Globus pallidus (tissue), 1 donor: ENCODE measurements around the gene PNPO.
"Not testable (repeated sequence)": the region's sequence is repeated elsewhere in the genome, so short reads cannot be mapped to it uniquely, and the experiment has no call there.

Source experiments
- DNase-seq: peaks from one replicate; pipeline ENCODE4 v3.0.0-alpha.2; 2015; ENCODE audit warnings: low spot score

PNPO gene

DNA sequence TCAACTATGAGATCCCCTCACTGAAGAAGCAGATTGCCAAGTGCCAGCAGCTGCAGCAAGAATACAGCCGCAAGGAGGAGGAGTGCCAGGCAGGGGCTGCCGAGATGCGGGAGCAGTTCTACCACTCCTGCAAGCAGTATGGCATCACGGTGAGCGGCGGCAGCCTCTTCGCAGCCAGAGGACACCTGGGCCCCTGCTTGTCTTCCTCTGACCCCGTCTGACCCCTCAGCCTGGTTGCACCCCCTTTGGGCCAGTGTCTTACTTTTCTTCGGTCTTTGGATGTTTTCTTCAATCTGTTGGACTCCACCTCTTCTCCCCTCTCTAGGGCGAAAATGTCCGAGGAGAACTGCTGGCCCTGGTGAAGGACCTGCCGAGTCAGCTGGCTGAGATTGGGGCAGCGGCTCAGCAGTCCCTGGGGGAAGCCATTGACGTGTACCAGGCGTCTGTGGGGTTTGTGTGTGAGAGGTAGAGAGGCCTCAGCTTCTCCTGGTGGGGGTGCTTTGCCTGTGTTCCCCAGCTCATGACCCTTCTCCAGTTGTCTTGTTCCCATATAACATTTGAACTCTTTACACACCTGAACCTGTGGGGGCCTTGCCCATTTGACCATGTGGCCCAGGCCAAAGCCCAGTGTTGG lies 33.9 kb downstream of the PNPO start:
- DNase-seq = no peak

DNA sequence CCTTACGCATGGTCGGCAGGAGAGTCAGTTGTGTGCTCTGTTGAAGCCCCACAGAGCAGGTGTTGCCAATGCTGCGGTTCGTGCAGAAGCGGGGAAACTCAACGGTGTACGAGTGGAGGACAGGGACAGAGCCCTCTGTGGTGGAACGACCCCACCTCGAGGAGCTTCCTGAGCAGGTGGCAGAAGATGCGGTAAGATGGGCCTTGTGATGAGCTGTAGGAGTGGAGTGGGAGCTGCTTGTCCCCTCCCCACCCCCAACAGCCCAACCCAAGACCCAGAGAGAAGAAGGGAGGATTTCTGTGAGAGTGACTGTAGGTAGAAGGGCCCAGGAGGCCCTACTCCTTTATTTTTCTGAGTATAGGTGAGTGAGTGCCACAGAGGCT lies 34.4 kb downstream of the PNPO start:
- no peak for DNase-seq

DNA sequence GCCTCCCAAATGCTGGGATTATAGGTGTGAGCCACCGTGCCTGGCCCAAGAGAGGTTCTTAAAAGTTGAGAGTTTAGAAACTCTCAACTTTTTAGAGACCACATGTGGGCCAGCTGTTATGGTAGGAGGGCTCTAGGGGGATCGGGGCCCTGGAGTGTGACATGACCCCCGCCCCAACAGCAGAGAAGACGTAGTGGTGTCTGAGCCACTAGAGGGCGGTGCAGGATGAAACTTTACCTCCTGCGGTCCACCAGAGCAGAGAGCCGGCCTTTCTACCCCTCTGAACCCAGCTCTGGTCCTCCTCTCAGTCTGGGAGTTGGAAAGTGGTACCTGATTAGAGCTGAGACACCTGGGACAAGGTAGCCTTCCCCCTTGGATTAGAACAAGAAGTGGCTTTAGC lies 37.0 kb downstream of the PNPO start:
- DNase-seq = peak; percentile 39

DNA sequence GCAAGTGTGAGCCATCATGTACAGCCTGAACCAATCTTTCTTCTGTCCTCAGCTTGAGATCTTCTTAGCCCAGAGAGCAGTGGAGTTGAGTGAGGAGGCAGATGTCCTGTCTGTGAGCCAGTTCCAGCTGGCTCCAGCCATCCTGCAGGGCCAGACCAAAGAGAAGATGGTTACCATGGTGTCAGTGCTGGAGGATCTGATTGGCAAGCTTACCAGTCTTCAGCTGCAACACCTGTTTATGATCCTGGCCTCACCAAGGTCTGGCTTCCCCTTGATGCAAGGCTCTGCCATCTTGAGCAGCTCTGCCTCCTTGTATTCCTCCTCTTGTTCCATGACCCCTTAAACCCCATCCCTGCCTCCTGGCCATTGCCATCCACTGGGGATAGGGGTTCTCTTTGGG lies 39.2 kb downstream of the PNPO start:
- DNase-seq = no peak

DNA sequence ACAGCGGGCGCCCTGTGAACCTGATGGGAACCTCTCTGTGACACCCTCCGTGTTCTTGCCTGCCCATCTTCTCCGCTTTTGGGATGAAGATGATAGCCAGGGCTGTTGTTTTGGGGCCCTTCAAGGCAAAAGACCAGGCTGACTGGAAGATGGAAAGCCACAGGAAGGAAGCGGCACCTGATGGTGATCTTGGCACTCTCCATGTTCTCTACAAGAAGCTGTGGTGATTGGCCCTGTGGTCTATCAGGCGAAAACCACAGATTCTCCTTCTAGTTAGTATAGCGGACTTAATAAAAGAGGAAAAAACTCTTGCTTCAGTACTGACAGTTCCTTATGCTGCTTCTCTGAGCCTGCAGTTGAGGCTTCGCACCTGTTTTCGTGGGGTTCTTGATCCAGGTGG lies 40.1 kb downstream of the PNPO start:
- DNase-seq = no peak

DNA sequence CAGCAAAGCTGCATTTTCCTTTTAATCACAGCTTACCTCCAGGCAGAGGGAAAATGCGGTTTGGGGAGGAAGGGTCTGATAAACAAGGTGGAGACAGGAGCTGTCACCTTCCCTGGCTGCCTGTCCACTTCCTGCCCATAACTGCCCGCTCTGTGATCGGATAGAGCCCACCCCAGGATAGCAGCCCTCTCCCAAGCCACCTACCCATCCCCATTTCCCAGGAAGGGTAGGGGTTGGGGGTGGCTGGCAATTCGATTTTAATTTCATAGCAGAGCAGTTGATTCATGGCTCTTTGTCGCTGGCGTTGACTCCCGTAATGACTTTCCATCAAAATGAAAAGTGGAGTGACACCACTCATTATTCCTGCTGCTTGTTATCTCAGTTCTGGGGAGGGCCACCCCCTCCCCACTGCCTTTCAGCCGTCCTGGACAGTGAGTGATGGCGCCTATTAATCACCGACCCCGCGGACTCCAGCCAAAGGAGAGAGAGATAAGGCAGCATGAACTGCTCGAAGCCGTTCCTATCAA lies 40.8 kb downstream of the PNPO start:
- no peak for DNase-seq

DNA sequence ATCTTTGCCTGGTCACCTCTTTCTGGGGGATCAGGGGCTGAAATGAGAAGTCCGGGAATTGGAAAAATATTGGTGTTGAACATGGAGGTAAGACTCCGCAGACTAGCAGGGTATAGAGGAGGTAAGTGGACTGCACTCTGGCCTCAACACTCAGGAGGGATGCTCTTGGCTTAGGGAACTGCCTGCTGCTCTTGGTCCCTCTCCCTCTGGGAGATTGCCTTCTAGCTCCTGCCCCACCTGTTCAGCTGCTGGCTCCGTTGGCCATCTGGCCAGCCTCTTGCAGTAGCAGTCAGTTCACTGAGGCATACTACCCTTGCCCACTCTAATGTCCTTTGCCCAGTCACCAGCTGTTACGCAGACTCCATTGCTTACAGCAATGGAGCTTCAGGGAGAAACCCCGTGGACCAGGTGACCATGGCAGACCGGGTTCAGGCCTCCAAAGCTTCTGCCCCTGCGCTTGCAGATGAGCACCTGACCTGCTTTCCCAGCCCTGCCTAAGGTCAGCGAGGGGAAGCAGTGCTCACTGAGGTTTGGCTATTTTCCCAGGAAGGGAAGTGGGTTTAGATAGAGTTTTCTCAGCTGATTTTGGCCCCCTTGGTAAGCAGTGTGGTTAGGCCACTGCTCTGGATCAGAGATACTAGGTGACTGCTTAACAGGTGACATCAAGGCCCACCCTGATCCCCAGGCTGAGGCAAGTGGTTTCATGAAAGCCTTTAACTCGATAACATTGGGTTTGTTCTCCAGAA lies 41.4 kb downstream of the PNPO start:
- no peak for DNase-seq

DNA sequence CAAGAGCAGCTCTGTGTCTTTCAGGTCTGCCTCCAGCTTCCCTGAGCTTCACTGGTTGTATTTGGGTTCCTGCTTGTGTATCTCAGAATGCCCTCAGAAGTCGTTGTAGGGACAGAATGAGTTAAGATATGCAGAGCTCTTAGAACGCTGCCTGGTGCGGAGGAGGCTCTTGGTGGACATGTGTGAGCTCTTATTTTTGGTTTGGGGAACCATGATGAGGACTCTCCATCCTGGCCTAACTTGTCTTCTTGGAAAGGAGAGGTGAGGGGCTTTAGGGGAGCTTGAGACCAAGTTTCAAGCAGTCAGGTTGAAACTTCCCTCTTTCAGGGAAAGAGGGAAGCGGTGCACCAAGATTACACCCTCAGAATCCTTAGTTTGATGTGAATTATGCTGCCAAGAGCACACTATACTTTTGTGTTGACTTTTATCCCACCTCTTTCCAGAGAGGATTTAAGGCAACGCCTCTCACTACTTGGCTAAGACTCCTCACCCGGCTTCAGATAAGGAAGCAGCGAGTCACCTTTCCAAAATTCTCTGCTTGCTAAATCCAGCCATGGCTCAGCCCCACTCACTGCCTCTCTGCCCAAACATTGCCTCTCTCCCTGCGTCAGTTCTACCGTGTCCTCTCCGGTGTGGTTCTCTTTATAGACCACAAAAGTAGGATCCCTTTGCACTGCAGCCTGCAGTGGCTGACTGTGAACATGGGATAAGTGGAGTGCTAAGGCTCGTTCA lies 42.3 kb downstream of the PNPO start:
- DNase-seq = no peak

DNA sequence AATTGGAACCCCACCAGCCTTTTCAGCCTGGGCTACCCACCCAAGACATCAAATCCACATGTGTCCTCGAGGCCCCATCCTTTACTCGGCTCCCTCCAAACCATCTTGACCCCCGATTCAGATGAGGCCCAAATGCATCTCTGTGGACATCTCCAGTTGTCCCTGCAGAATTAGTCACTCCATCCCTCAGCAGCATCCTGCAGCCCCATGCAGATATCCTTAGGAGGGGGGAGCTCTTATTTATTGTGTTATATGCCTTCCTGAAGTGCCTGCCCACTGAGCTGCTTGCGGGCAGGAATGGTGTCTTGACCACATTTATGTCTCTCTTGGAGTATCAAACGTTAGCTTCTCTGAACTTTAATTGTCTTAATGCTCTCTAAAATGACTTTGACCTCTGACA lies 45.1 kb downstream of the PNPO start:
- DNase-seq = no peak

DNA sequence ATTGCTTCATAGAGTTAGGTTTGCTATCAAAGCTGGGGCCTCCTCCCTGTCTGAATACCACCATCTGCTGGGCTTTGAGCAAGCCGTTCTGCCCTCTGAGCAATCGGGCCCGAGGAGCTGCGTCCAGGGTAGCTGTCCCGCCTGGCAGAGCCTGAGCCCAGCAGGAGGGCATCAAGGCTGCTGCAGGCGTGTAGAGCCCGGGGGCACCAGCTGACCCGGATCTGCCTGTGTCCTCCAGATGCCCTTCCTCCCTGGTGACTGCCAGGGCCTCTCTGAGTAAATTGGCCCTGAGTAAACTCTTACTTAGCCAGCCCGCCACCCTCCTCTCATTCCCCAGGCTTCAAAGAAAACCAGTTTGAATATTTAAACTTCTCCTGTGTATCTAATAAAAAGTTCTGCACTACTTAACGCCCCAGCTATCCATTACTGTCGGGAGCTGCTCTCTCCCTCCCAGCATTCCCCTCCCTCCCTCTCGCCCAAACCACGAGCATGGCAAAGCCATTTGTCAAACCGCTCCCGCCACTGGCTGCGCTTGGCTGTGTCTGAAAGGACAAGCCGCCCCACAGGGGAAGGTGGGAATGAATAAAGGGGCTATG lies 46.0 kb downstream of the PNPO start:
- no peak for DNase-seq

DNA sequence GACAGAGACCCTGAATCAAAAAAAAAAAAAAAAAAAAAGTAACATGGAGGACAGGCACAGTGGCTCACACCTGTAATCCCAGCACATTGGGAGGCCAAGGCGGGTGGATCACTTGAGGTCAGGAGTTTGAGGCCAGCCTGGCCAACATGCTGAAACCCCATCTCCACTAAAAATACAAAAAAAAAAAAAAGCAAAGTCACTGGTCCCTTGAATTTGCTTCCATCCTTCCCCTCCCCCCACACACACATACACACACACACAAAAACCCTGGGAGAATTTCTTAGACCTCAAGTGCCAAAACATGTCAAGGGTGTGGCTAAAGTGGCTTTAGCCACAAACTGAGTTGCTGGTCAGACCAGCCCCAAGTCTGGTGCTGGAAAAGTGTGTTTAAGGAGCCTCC lies 47.1 kb downstream of the PNPO start:
- not testable (repeated sequence) for DNase-seq

DNA sequence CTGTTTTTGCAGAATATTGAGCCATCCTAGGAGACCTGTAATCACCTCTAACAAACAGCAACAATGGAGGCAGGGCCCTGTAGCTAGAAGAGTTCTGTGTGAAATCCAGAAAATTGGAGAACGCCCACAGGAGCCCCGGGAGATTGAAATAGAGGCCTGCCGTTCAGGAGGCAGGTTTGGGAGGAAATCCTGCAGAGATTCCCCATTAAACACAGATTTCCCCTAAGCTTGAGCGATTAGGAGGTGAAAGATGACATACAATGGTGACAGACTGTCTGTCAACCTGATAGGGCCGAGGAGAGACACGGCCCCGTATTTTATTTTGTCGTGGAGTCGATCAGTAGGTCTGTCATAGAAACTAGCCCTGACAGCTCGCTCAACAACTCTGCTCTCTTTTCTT lies 47.8 kb downstream of the PNPO start:
- DNase-seq = no peak

DNA sequence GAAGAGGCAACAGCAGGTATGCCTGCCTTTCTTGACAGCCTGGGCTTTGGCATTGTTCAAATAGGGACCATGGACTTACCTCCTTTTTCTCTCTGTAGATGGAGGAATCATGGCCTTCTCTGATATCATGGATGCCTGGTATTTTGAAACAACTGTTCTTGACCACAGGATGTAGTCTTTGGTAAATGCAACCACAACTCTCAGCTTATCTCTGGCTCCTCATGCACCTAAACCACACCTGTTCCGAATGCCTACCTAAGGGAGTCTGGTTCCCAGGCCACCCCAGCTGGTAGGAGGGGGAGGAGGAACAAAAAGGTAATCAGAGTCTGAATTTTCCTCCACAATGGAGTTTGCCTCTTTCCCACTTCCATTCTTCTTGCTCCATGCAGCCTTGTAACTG lies 48.3 kb downstream of the PNPO start:
- DNase-seq = no peak

DNA sequence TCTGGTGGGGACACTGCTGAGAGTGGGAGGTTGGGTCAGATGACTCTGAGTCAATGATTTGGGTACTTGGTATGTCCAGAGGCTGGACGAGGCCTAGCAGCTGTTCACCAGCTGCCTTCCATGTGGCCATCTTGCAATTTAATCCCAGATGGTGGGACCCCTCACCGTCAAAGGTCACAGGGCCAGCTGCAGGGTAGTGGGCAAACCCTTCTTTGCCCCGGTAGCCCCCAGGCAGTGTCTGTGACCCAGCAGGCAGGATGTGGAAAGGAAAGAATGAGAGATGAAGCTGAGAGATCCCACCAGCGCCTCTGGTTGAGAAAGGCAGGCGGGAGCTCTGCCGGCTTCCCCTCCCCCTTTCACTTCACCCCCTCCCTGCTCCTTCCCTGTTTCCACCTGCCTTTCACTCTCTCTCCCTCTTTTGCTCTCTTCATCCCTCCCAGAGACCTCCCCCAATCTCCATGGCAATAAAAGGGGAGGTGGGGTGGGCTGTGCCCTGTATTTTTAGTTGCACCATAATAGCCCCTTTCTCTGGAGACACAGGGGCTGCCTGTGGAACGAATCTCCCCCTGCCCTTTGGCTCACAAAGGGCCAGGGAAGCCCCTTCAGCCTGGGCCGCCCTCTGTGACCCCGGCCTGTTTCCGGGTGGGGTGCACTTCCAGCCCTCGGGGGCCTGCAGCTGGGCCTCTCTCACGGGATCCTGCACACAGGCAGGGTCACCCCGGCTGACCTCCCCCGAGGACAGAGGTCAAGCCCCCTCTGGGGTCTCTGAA lies 49.8 kb downstream of the PNPO start:
- DNase-seq = no peak

DNA sequence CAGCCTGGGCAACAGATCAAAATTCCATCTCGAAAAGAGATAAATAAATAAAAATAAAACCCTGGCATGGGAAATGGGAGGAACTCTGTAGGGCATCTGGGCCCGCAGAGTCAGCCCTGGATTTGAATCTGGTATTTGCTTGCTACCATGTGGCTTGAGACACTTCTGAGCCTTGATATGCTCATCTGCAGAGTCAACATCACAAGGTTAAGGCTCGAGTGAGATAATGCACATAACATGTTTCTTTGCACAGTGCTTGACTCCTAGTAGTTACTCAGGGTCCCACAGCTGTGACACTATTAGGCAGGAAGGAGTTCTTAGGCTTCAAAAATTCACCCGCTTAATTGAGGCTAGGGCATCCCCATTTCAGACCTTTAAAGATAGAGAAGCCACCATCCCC lies 50.8 kb downstream of the PNPO start:
- no peak for DNase-seq

DNA sequence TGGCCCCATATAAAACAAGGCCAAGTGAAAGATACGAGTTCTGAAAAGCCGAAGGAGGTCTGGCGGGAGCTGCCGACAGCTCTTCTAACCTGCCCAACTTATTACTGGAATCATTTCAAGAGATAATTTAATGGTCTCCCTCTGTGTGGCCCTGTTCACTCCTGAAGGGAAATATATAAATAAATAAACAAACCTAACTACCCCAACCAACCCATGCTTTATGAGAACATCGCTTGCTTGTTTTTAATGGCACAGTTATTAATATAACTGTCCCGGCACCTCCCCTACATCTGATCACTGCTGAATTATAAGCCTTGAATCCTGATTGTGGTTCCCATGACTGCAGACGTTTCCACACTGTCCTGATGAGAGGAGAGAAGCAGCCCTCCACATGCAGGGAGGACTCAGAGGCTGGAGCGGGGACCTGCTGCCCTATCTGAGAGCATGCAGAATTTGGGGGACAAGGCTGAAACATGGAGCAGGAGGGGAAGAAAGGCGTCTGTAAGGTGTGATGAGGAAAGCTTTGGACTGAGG lies 51.7 kb downstream of the PNPO start:
- DNase-seq = no peak

DNA sequence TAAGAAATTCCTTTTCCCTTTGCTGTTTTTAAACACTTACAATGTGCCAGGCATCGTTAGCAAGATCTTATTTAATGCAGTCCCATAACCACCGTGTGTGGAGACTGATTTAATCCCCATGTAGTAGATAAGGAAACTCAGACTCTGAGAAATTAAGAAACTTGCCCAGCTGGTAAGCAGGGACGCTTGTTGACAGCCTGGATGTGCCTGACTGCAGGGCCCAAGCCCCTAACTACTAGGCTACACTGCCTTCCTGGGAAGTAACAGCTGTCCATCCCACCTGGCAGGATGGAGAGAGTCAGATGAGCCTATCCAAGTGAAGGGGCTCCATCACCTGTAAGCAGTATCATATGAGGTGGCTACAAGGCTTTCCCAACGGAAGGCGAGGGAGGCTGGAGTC lies 52.6 kb downstream of the PNPO start:
- no peak for DNase-seq

DNA sequence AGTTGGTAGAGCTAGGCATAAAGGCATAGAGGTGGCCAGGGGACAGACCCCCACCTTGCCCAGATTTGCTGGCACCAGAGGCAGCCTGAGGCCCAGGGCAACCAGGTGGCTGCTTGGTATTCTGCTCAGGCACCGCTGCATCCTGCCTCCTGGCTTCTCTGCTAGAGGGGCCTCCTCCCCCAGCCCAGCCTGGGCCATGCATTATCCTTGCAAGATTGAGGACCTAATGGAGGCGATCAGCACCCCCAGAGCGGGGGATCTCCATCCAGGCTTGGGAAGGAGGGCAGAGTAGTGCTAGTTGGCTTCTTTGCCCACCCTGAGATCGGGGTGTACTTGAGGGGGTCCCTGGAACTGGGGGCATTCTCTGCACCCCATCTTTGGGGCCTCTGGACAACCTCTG lies 53.4 kb downstream of the PNPO start:
- DNase-seq = no peak

DNA sequence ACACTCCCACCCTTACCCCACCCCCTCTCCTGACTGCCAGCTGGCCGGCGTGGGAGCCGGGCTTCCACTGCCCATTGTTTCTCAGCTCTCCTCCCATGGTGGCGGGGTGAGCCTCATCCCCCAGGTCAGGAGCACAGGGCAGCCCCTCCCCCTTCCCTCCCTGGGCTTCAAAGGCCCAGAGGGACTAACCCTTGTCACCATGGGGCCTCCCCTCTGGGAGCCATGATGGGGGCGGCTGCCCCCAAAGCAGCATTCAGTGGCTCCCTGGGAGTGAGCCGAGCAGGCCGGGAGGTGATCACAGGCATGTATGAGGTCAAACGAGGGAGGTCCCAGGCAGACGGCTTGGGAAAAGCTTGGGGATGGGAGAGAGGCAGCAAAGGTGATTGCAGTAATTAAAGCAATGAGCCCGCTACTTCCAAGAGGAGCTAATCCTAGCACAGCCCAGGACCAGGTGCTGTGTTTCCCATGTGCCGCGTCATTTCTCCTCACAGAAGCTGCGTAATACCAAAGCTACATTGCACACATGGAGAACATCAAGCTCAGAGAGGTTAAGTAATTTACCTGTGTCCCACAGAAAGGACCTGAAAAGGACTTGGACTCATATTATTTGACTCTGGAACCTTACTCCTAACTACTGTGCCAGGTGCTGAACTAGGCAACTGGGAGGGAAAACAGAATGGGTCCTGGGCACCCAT lies 54.0 kb downstream of the PNPO start:
- DNase-seq = no peak

DNA sequence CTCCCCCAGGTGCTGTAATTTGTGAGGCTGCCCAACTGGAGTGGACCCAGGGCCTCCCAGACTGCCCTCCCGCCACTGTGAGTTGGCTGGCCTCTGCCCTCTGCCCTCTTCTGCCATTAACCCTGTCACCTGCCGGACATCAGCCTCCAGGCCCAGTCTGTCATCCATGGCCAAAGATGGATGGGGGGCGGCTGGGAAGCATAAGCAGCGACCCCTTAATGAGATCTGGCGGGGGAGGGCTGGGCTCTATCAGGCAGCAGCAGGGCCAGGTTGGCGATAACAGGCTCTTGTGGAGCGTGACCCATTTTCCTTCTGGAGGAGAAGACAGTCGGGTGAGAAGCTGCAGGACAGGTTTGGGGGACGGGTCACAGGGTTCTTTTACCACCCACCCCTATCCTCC lies 54.8 kb downstream of the PNPO start:
- DNase-seq = no peak

DNA sequence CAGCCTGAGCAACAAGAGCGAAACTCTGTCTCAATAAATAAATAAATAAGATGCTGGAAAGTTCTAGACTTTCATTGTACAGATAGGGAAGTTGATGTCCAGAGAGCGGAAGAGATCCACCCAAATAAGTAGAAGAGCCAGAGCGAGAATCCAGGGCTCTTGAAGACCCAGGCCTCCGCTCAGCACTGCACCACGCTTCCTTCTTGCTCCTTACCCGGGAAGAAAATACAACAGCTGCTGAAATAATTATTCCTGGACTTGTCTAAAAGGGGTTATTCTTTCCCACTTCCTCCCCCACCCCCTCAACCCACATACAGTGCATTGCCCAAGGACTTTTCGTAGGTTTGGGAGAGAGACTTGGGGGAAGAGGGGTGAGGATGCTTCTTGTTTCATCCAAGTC lies 56.2 kb downstream of the PNPO start:
- DNase-seq = no peak
